Stimulated activated CD4-positive, alpha-beta T cell treated with anti-CD3 and anti-CD28 coated beads, Interleukin-2, amount 100 ng/mL, for 24 hours (primary cell): Measurements from ENCODE around the gene CLNK.

Experiments used
- DNase-seq, 2 donors: peaks; one replicate each; pipeline ENCODE4 v3.0.0-alpha.2; 2020

CLNK gene

GRCh38 chr4:10495651-10496050, 188.9 kb downstream of the CLNK start:
- no peak for DNase-seq

GRCh38 chr4:10492464-10492863, 192.1 kb downstream of the CLNK start:
- no peak for DNase-seq

- no peak for DNase-seq
Measured at GRCh38 chr4:10491401-10491800, 193.2 kb downstream of the CLNK start.

- no peak for DNase-seq
Measured at GRCh38 chr4:10490996-10491395, 193.6 kb downstream of the CLNK start.

- no peak for DNase-seq
Measured at GRCh38 chr4:10482913-10483312, 201.7 kb downstream of the CLNK start.

- no peak for DNase-seq
Measured at GRCh38 chr4:10480616-10481015, 204.0 kb downstream of the CLNK start.

- DNase-seq, result no peak
Measured at GRCh38 chr4:10478621-10479020, 205.9 kb downstream of the CLNK start.

GRCh38 chr4:10470505-10470904, 214.1 kb downstream of the CLNK start:
- DNase-seq, result no peak

GRCh38 chr4:10466161-10466560, 218.4 kb downstream of the CLNK start:
- no peak for DNase-seq

- no peak for DNase-seq
Measured at GRCh38 chr4:10462876-10463275, 221.7 kb downstream of the CLNK start.

GRCh38 chr4:10461850-10462400, 222.6 kb downstream of the CLNK start:
- no peak for DNase-seq

- DNase-seq, result peak; percentile 74 to 79
Measured at GRCh38 chr4:10461091-10461849, 223.3 kb downstream of the CLNK start.

GRCh38 chr4:10460313-10461047, 224.1 kb downstream of the CLNK start:
- peak; percentile 27 to 28 for DNase-seq

- no peak for DNase-seq
Measured at GRCh38 chr4:10459305-10459704, 225.3 kb downstream of the CLNK start.

GRCh38 chr4:10458177-10458576, 226.4 kb downstream of the CLNK start:
- no peak for DNase-seq

- peak; percentile 80 to 82 for DNase-seq
Measured at GRCh38 chr4:10457255-10457801, 227.2 kb downstream of the CLNK start, which contains the start of gene ZNF518B. ZNF518B (minus strand) TSS chr4:10457426; CDS start chr4:10446328, 11,098 bp downstream.

GRCh38 chr4:10456595-10457254, 227.8 kb downstream of the CLNK start:
- DNase-seq, result peak; percentile 65 to 70

GRCh38 chr4:10456260-10456594, 228.3 kb downstream of the CLNK start:
- DNase-seq, result no peak

GRCh38 chr4:10455133-10455532, 229.4 kb downstream of the CLNK start:
- DNase-seq, result no peak

- no peak for DNase-seq
Measured at GRCh38 chr4:10454726-10455125, 229.8 kb downstream of the CLNK start.

- no peak for DNase-seq
Measured at GRCh38 chr4:10454121-10454520, 230.4 kb downstream of the CLNK start.

GRCh38 chr4:10448991-10449390, 235.6 kb downstream of the CLNK start:
- DNase-seq, result no peak

GRCh38 chr4:10442976-10443375, 241.6 kb downstream of the CLNK start:
- no peak for DNase-seq
